ENCODE measurements around the gene MT1E. TPM values are rescaled to one million over a fixed set of nuclear protein-coding genes. Genes with fewer than 3 reads are reported as not detected.
A peak's percentile ranks its signal among the peaks of the same experiment; 100 is the strongest.

The MT1E gene
- total and polyA plus RNA-seq, 2 of the 13 experiments (the other 11 are each of a cell fraction or from before 2014, with no cell fraction given), result 110 to 1,072 TPM

DNA sequence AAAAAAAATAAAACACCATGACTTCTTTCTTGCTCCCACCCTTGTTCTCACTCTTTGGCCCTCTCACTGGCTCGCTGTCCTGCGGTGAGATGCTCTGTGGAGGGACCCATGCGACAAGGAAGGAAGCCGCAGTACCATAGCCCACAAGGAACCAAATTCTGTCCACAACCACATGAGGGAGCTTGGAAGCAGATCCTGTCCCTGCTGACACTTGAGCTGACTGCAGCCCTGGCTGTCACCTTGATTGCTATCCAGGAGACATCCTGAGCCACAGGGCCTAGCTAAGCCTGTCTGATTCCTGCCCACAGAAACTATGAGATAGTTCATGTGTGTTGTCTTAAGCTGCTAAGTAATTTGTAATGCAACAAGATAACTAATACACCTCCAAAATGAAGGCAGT, 22.0 kb upstream of the MT1E start (continued):
- TF ChIP-seq, protein P1, sequence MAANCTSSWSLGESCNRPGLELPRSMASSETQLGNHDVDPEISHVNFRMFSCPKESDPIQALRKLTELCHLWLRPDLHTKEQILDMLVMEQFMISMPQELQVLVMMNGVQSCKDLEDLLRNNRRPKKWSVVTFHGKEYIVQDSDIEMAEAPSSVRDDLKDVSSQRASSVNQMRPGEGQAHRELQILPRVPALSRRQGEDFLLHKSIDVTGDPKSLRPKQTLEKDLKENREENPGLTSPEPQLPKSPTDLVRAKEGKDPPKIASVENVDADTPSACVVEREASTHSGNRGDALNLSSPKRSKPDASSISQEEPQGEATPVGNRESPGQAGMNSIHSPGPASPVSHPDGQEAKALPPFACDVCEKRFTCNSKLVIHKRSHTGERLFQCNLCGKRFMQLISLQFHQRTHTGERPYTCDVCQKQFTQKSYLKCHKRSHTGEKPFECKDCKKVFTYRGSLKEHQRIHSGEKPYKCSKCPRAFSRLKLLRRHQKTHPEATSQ (CRISPR knock-in tag; IDR thresholded peaks at IDR 0.05; ENCODE audit: borderline replicate concordance), result no peak
- TF ChIP-seq TOE1 (CRISPR knock-in tag; IDR thresholded peaks at IDR 0.05), result no peak
- TF ChIP-seq MTA3 (CRISPR knock-in tag; IDR thresholded peaks at IDR 0.05), result no peak
- TF ChIP-seq NKX3-1 (CRISPR knock-in tag; IDR thresholded peaks at IDR 0.05), result no peak
- no peak for TF ChIP-seq SIN3A (IDR thresholded peaks at IDR 0.05; ENCODE audit: borderline replicate concordance, low read depth, low read length)
- TF ChIP-seq, protein P2, sequence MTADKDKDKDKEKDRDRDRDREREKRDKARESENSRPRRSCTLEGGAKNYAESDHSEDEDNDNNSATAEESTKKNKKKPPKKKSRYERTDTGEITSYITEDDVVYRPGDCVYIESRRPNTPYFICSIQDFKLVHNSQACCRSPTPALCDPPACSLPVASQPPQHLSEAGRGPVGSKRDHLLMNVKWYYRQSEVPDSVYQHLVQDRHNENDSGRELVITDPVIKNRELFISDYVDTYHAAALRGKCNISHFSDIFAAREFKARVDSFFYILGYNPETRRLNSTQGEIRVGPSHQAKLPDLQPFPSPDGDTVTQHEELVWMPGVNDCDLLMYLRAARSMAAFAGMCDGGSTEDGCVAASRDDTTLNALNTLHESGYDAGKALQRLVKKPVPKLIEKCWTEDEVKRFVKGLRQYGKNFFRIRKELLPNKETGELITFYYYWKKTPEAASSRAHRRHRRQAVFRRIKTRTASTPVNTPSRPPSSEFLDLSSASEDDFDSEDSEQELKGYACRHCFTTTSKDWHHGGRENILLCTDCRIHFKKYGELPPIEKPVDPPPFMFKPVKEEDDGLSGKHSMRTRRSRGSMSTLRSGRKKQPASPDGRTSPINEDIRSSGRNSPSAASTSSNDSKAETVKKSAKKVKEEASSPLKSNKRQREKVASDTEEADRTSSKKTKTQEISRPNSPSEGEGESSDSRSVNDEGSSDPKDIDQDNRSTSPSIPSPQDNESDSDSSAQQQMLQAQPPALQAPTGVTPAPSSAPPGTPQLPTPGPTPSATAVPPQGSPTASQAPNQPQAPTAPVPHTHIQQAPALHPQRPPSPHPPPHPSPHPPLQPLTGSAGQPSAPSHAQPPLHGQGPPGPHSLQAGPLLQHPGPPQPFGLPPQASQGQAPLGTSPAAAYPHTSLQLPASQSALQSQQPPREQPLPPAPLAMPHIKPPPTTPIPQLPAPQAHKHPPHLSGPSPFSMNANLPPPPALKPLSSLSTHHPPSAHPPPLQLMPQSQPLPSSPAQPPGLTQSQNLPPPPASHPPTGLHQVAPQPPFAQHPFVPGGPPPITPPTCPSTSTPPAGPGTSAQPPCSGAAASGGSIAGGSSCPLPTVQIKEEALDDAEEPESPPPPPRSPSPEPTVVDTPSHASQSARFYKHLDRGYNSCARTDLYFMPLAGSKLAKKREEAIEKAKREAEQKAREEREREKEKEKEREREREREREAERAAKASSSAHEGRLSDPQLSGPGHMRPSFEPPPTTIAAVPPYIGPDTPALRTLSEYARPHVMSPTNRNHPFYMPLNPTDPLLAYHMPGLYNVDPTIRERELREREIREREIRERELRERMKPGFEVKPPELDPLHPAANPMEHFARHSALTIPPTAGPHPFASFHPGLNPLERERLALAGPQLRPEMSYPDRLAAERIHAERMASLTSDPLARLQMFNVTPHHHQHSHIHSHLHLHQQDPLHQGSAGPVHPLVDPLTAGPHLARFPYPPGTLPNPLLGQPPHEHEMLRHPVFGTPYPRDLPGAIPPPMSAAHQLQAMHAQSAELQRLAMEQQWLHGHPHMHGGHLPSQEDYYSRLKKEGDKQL (CRISPR knock-in tag; IDR thresholded peaks at IDR 0.05; ENCODE audit: low read depth), result no peak
- TF ChIP-seq ZSCAN9 (CRISPR knock-in tag; IDR thresholded peaks at IDR 0.05; ENCODE audit: borderline replicate concordance), result peak; percentile 48; the same call in 1 of the 2 replicates
- TF ChIP-seq NONO (IDR thresholded peaks at IDR 0.05), result no peak
- TF ChIP-seq NONO (CRISPR knock-in tag; conservative IDR thresholded peaks at IDR 0.05), result no peak
- TF ChIP-seq ZNF263 (CRISPR knock-in tag; IDR thresholded peaks at IDR 0.05), result no peak
- TF ChIP-seq LCORL (IDR thresholded peaks at IDR 0.05), result no peak
- 0 out of 2 replicates have a peak, but pooled peaks have one; percentile 56 for TF ChIP-seq LCORL (CRISPR knock-in tag; IDR thresholded peaks at IDR 0.05)
- TF ChIP-seq PTBP1 (IDR thresholded peaks at IDR 0.05; ENCODE audit: low read depth, low read length, poor library complexity, severe bottlenecking), result no peak
- TF ChIP-seq, protein P3, sequence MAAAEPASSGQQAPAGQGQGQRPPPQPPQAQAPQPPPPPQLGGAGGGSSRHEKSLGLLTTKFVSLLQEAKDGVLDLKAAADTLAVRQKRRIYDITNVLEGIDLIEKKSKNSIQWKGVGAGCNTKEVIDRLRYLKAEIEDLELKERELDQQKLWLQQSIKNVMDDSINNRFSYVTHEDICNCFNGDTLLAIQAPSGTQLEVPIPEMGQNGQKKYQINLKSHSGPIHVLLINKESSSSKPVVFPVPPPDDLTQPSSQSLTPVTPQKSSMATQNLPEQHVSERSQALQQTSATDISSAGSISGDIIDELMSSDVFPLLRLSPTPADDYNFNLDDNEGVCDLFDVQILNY (CRISPR knock-in tag; conservative IDR thresholded peaks at IDR 0.05), result no peak
- no peak for TF ChIP-seq ATRX (CRISPR knock-in tag; IDR thresholded peaks at IDR 0.05; ENCODE audit: borderline replicate concordance)
- TF ChIP-seq ZSCAN31 (CRISPR knock-in tag; IDR thresholded peaks at IDR 0.05; ENCODE audit: low read depth), result no peak
- peak; percentile 53; the same call in 1 of the 2 replicates for TF ChIP-seq MIER3 (CRISPR knock-in tag; IDR thresholded peaks at IDR 0.05; ENCODE audit: borderline replicate concordance)
- no peak for TF ChIP-seq ZNF816 (CRISPR knock-in tag; IDR thresholded peaks at IDR 0.05; ENCODE audit: borderline replicate concordance)
- TF ChIP-seq, protein P4, sequence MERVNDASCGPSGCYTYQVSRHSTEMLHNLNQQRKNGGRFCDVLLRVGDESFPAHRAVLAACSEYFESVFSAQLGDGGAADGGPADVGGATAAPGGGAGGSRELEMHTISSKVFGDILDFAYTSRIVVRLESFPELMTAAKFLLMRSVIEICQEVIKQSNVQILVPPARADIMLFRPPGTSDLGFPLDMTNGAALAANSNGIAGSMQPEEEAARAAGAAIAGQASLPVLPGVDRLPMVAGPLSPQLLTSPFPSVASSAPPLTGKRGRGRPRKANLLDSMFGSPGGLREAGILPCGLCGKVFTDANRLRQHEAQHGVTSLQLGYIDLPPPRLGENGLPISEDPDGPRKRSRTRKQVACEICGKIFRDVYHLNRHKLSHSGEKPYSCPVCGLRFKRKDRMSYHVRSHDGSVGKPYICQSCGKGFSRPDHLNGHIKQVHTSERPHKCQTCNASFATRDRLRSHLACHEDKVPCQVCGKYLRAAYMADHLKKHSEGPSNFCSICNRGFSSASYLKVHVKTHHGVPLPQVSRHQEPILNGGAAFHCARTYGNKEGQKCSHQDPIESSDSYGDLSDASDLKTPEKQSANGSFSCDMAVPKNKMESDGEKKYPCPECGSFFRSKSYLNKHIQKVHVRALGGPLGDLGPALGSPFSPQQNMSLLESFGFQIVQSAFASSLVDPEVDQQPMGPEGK (CRISPR knock-in tag; IDR thresholded peaks at IDR 0.05), result no peak
- TF ChIP-seq ZFP90 (CRISPR knock-in tag; IDR thresholded peaks at IDR 0.05; ENCODE audit: borderline replicate concordance), result no peak
- no peak for TF ChIP-seq SMARCE1 (IDR thresholded peaks at IDR 0.05; ENCODE audit: borderline replicate concordance)
- no peak for TF ChIP-seq ETV6 (CRISPR knock-in tag; conservative IDR thresholded peaks at IDR 0.05)
- no peak for TF ChIP-seq ZMYM3 (CRISPR knock-in tag; IDR thresholded peaks at IDR 0.05)
- TF ChIP-seq RAD21 (CRISPR knock-in tag; IDR thresholded peaks at IDR 0.05), result peak; percentile 87

All from HepG2 (cell line).